Nephron (organoid): ENCODE measurements around the gene CUL3.
"Not testable (repeated sequence)": the region's sequence is repeated elsewhere in the genome, so short reads cannot be mapped to it uniquely, and the experiment has no call there.

ENCODE experiments used
- H3K27ac Mint-ChIP-seq, 3 experiments: 2 replicates each; pipeline ENCODE4 v1.8.0; 2020; ENCODE audit warnings: mixed read lengths in 3 of 3, mild to moderate bottlenecking in 2 of 3, moderate library complexity in 1 of 3
- H3K27me3 Mint-ChIP-seq: 2 replicates; pipeline ENCODE4 v1.8.0; 2021; ENCODE audit warnings: low read depth, mild to moderate bottlenecking, moderate library complexity, mixed read lengths
- H3K36me3 Mint-ChIP-seq: 2 replicates; pipeline ENCODE4 v1.8.0; 2020; ENCODE audit warnings: low read depth, mixed read lengths
- H3K4me1 Mint-ChIP-seq: 2 replicates; pipeline ENCODE4 v1.8.0; 2020; ENCODE audit warnings: mixed read lengths
- H3K4me3 Mint-ChIP-seq, 3 experiments: 2 replicates each; pipeline ENCODE4 v1.8.0; 2020; ENCODE audit warnings: mild to moderate bottlenecking in 3 of 3, mixed read lengths in 3 of 3, moderate library complexity in 2 of 3
- H3K9me3 Mint-ChIP-seq: 2 replicates; pipeline ENCODE4 v1.8.0; 2020; ENCODE audit warnings: mixed read lengths
- CTCF ChIP-seq, 3 experiments: fragments of 200-600 bp; sonication (generic); IDR thresholded peaks; one replicate each; pipeline ENCODE4 v1.5.0; 2021; ENCODE audit warnings: antibody characterized with exemption in 3 of 3; ENCODE audit not compliant: unreplicated experiment in 3 of 3

The CUL3 gene

GRCh38 chr2:224612578-224612977 lies 27.4 kb upstream of the CUL3 start:
- no peak for TF ChIP-seq CTCF (IDR thresholded peaks at IDR 0.05; ENCODE audit: unreplicated experiment in 3 of 3)
- no peaks in the 10 kb centered on the region for H3K36me3 Mint-ChIP-seq
- no peaks in the 10 kb centered on the region for H3K4me1 Mint-ChIP-seq
- no peaks in the 10 kb centered on the region for H3K9me3 Mint-ChIP-seq
- no peak overlapping the region for H3K27ac Mint-ChIP-seq
- no peaks in the 10 kb centered on the region for H3K27me3 Mint-ChIP-seq
- H3K4me3 Mint-ChIP-seq = no peak overlapping the region

- Mint-ChIP-seq H3K9me3 (no peaks in the 10 kb centered on the region), H3K27ac (no peak overlapping the region), H3K36me3 (no peaks in the 10 kb centered on the region), H3K4me3 (no peak overlapping the region), H3K27me3 (no peaks in the 10 kb centered on the region), H3K4me1 (no peaks in the 10 kb centered on the region)
- TF ChIP-seq CTCF (IDR thresholded peaks at IDR 0.05; ENCODE audit: unreplicated experiment in 3 of 3) = no peak
Measured at GRCh38 chr2:224611938-224612337, 26.8 kb upstream of the CUL3 start.

GRCh38 chr2:224608104-224608503 lies 22.9 kb upstream of the CUL3 start:
- H3K27me3 Mint-ChIP-seq = no peaks in the 10 kb centered on the region
- no peak for TF ChIP-seq CTCF (IDR thresholded peaks at IDR 0.05; ENCODE audit: unreplicated experiment in 3 of 3)
- no peaks in the 10 kb centered on the region for H3K4me1 Mint-ChIP-seq
- no peak overlapping the region for H3K27ac Mint-ChIP-seq
- no peak overlapping the region for H3K4me3 Mint-ChIP-seq
- H3K36me3 Mint-ChIP-seq = no peaks in the 10 kb centered on the region
- H3K9me3 Mint-ChIP-seq = no peaks in the 10 kb centered on the region

GRCh38 chr2:224603746-224604500 lies 18.8 kb upstream of the CUL3 start:
- H3K27ac Mint-ChIP-seq, H3K4me1 Mint-ChIP-seq, H3K36me3 Mint-ChIP-seq, H3K4me3 Mint-ChIP-seq, H3K27me3 Mint-ChIP-seq, H3K9me3 Mint-ChIP-seq: not testable (repeated sequence)

GRCh38 chr2:224602778-224603375 lies 17.7 kb upstream of the CUL3 start:
- not testable (repeated sequence) for H3K9me3 Mint-ChIP-seq, H3K36me3 Mint-ChIP-seq, H3K27me3 Mint-ChIP-seq, H3K27ac Mint-ChIP-seq, H3K4me1 Mint-ChIP-seq, H3K4me3 Mint-ChIP-seq

- no peak overlapping the region for H3K27ac Mint-ChIP-seq
- H3K4me1 Mint-ChIP-seq = peaks cover 6% of the 10 kb centered on the region
- H3K27me3 Mint-ChIP-seq = no peaks in the 10 kb centered on the region
- H3K9me3 Mint-ChIP-seq = no peaks in the 10 kb centered on the region
- no peak for TF ChIP-seq CTCF (IDR thresholded peaks at IDR 0.05; ENCODE audit: unreplicated experiment in 3 of 3)
- H3K36me3 Mint-ChIP-seq = no peaks in the 10 kb centered on the region
- H3K4me3 Mint-ChIP-seq = no peak overlapping the region
Measured at GRCh38 chr2:224601923-224602322, 16.8 kb upstream of the CUL3 start.

- Mint-ChIP-seq H3K27ac (no peak overlapping the region), H3K4me1 (peaks cover 12% of the 10 kb centered on the region), H3K4me3 (no peak overlapping the region), H3K9me3 (no peaks in the 10 kb centered on the region), H3K27me3 (peaks cover 9% of the 10 kb centered on the region), H3K36me3 (no peaks in the 10 kb centered on the region)
- TF ChIP-seq CTCF (IDR thresholded peaks at IDR 0.05; ENCODE audit: unreplicated experiment in 3 of 3) = no peak
Measured at GRCh38 chr2:224598678-224599077, 13.5 kb upstream of the CUL3 start.
